ENCODE results near the gene ASMTL. TPM values are rescaled to one million over a fixed set of nuclear protein-coding genes. Genes with fewer than 3 reads are reported as not detected.

Gene ASMTL
- total RNA-seq, 1 donor from 2014 or later = 45.5 TPM

GRCh38 chrX:1443496-1444075 lies 9.1 kb downstream of the ASMTL start:
- Mint-ChIP-seq H3K27me3 (ENCODE audit: unreplicated experiment) (peaks cover 14% of the 10 kb centered on the region), H3K4me3 (ENCODE audit: unreplicated experiment) (no peak overlapping the region), H3K36me3 (ENCODE audit: unreplicated experiment) (peaks cover 50% of the 10 kb centered on the region), H3K9me3 (ENCODE audit: unreplicated experiment) (peaks cover 22% of the 10 kb centered on the region), H3K27ac (ENCODE audit: unreplicated experiment) (no peak overlapping the region), H3K4me1 (ENCODE audit: low read depth, unreplicated experiment) (no peaks in the 10 kb centered on the region)
- DNase-seq = no peak
- no peak for TF ChIP-seq CTCF (IDR thresholded peaks at IDR 0.05; ENCODE audit: partially characterized antibody, unreplicated experiment)

- Mint-ChIP-seq H3K27ac (ENCODE audit: unreplicated experiment) (no peak overlapping the region), H3K9me3 (ENCODE audit: unreplicated experiment) (peaks cover 17% of the 10 kb centered on the region), H3K4me1 (ENCODE audit: low read depth, unreplicated experiment) (no peaks in the 10 kb centered on the region), H3K4me3 (ENCODE audit: unreplicated experiment) (no peak overlapping the region), H3K36me3 (ENCODE audit: unreplicated experiment) (peaks cover 46% of the 10 kb centered on the region), H3K27me3 (ENCODE audit: unreplicated experiment) (peaks cover 10% of the 10 kb centered on the region)
- no peak for TF ChIP-seq CTCF (IDR thresholded peaks at IDR 0.05; ENCODE audit: partially characterized antibody, unreplicated experiment)
- no peak for DNase-seq
Measured at GRCh38 chrX:1442724-1443367, 9.9 kb downstream of the ASMTL start.

GRCh38 chrX:1442016-1442665 lies 10.6 kb downstream of the ASMTL start:
- no peak overlapping the region for H3K4me3 Mint-ChIP-seq (ENCODE audit: unreplicated experiment)
- peaks cover 44% of the 10 kb centered on the region for H3K36me3 Mint-ChIP-seq (ENCODE audit: unreplicated experiment)
- H3K27me3 Mint-ChIP-seq (ENCODE audit: unreplicated experiment) = peaks cover 12% of the 10 kb centered on the region
- TF ChIP-seq CTCF (IDR thresholded peaks at IDR 0.05; ENCODE audit: partially characterized antibody, unreplicated experiment) = no peak
- peaks cover 17% of the 10 kb centered on the region for H3K9me3 Mint-ChIP-seq (ENCODE audit: unreplicated experiment)
- no peak overlapping the region for H3K27ac Mint-ChIP-seq (ENCODE audit: unreplicated experiment)
- no peaks in the 10 kb centered on the region for H3K4me1 Mint-ChIP-seq (ENCODE audit: low read depth, unreplicated experiment)
- DNase-seq = no peak

GRCh38 chrX:1440506-1440905 lies 12.2 kb downstream of the ASMTL start:
- Mint-ChIP-seq H3K27ac (ENCODE audit: unreplicated experiment) (no peak overlapping the region), H3K4me1 (ENCODE audit: low read depth, unreplicated experiment) (no peaks in the 10 kb centered on the region), H3K9me3 (ENCODE audit: unreplicated experiment) (peaks cover 18% of the 10 kb centered on the region), H3K36me3 (ENCODE audit: unreplicated experiment) (peaks cover 44% of the 10 kb centered on the region), H3K4me3 (ENCODE audit: unreplicated experiment) (no peak overlapping the region), H3K27me3 (ENCODE audit: unreplicated experiment) (peaks cover 13% of the 10 kb centered on the region)
- DNase-seq = no peak
- TF ChIP-seq CTCF (IDR thresholded peaks at IDR 0.05; ENCODE audit: partially characterized antibody, unreplicated experiment) = no peak
